ENCODE data around the gene MMP28. TPM values are rescaled to one million over a fixed set of nuclear protein-coding genes. Genes with fewer than 3 reads are reported as not detected.

Gene MMP28, protein sequence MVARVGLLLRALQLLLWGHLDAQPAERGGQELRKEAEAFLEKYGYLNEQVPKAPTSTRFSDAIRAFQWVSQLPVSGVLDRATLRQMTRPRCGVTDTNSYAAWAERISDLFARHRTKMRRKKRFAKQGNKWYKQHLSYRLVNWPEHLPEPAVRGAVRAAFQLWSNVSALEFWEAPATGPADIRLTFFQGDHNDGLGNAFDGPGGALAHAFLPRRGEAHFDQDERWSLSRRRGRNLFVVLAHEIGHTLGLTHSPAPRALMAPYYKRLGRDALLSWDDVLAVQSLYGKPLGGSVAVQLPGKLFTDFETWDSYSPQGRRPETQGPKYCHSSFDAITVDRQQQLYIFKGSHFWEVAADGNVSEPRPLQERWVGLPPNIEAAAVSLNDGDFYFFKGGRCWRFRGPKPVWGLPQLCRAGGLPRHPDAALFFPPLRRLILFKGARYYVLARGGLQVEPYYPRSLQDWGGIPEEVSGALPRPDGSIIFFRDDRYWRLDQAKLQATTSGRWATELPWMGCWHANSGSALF
- total RNA-seq (2012; rRNA removed): 0.18 TPM in 1 of 2 replicates, not detected in the other
- polyA plus RNA-seq (2012; rRNA removed): not detected in 2 replicates
- polyA plus RNA-seq (2012; cell fraction: cytosol; rRNA removed): 0.08 TPM in 1 of 2 replicates, not detected in the other
- not detected in 2 replicates for polyA plus RNA-seq (2012; cell fraction: nucleus; rRNA removed; ENCODE audit: low replicate concordance)
- Bru-seq, nascent RNA: percentile 4 among the genes with signal in this experiment
- BruChase-seq, experiment 1, labeled RNA remaining after a 6-hour chase: percentile 11 among the genes with signal in this experiment
- BruChase-seq, experiment 2, labeled RNA remaining after a 2-hour chase: percentile 3 among the genes with signal in this experiment
- long read RNA-seq: 0 reads

DNA sequence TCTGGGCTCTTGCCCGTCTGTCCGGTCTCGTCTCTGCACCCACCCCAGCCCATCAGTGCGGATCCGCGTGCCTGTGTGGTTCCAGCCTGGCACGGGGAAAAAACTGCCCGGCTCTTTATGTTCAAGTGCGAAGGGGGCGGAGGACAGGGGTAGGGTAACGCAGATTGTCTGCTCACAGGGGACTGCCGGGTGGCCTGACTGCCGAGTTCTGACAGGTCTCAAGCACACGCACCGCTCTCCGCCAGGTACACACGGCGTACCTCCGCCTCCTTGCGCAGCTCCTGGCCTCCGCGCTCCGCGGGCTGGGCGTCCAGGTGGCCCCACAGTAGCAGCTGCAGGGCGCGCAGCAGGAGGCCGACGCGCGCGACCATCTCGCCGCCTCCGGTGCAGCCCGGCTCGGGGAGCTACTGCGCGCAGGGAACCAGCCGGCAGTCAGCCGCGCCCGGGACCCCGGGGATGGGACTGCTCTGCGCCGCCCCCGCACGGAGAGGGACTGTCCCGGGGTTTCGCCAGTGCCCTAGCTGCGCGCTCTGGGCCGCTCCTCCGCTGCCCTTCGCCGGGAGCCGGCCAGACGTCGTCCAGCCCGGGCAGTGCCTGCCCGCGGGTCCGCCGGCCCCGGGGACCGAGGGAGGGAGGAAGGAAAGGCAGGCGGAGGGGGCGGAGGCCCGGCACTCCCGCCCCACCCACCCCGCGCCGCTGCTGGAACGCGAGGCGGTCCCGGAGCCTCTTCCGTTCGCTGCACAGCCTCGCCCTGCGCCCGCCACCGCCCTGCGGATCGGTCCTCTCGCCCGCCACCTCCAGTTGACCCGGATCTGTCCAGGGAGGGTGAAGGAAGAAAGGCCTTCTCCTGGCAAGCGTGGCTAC lies at the start of gene MMP28:
MMP28 (minus strand) TSS at position 635 of the 864 bp plus-strand sequence; CDS start at position 371, 264 bp downstream.
- BruUV-seq (replicated peaks): no TSS peak
- TF ChIP-seq CHD1 (IDR thresholded peaks at IDR 0.05; ENCODE audit: low read depth, low read length) (no peak), MAZ (IDR thresholded peaks at IDR 0.05; ENCODE audit: borderline replicate concordance, low read depth, low read length) (no peak), RCOR1 (IDR thresholded peaks at IDR 0.05; ENCODE audit: insufficient replicate concordance, low read length) (no peak), BHLHE40 (IDR thresholded peaks at IDR 0.05; ENCODE audit: low read depth, low read length) (no peak), NFE2L2 (IDR thresholded peaks at IDR 0.05; ENCODE audit: low read depth, low read length) (no peak), POLR2A (IDR thresholded peaks at IDR 0.05; ENCODE audit: low read depth, low read length) (no peak), SMC3 (IDR thresholded peaks at IDR 0.05; ENCODE audit: low read depth, low read length) (no peak), CEBPB (IDR thresholded peaks at IDR 0.05; ENCODE audit: low read depth, low read length) (no peak)
- TF ChIP-seq, protein P1, sequence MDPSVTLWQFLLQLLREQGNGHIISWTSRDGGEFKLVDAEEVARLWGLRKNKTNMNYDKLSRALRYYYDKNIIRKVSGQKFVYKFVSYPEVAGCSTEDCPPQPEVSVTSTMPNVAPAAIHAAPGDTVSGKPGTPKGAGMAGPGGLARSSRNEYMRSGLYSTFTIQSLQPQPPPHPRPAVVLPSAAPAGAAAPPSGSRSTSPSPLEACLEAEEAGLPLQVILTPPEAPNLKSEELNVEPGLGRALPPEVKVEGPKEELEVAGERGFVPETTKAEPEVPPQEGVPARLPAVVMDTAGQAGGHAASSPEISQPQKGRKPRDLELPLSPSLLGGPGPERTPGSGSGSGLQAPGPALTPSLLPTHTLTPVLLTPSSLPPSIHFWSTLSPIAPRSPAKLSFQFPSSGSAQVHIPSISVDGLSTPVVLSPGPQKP (IDR thresholded peaks at IDR 0.05; ENCODE audit: borderline replicate concordance, low read depth, low read length): no peak
- TF ChIP-seq, protein P2, sequence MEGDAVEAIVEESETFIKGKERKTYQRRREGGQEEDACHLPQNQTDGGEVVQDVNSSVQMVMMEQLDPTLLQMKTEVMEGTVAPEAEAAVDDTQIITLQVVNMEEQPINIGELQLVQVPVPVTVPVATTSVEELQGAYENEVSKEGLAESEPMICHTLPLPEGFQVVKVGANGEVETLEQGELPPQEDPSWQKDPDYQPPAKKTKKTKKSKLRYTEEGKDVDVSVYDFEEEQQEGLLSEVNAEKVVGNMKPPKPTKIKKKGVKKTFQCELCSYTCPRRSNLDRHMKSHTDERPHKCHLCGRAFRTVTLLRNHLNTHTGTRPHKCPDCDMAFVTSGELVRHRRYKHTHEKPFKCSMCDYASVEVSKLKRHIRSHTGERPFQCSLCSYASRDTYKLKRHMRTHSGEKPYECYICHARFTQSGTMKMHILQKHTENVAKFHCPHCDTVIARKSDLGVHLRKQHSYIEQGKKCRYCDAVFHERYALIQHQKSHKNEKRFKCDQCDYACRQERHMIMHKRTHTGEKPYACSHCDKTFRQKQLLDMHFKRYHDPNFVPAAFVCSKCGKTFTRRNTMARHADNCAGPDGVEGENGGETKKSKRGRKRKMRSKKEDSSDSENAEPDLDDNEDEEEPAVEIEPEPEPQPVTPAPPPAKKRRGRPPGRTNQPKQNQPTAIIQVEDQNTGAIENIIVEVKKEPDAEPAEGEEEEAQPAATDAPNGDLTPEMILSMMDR (conservative IDR thresholded peaks at IDR 0.05; ENCODE audit: low read depth, low read length): no peak

More for the DNA sequence above, at the start of gene MMP28:
- Histone ChIP-seq H2AFZ (replicated peaks; ENCODE audit: low read length, poor library complexity) (peak within 1 kb of the TSS; percentile 90), H3K9ac (ENCODE audit: low read depth, low read length) (0 out of 2 replicates have a peak within 1 kb of the TSS, but pooled peaks have one; percentile 22), H2AK9ac (replicated peaks; ENCODE audit: low read depth, low read length, poor library complexity) (no peak within 1 kb of the TSS), H2AK5ac (ENCODE audit: low read depth, low read length) (0 out of 2 replicates have a peak within 1 kb of the TSS, but pooled peaks have one; percentile 16), H4K20me1 (ENCODE audit: insufficient read depth, low read length) (no peaks in the 10 kb centered on the region), H2BK15ac (ENCODE audit: low read depth, low read length) (no peak within 1 kb of the TSS; the same call in 2 of the 3 replicates), H4K8ac (ENCODE audit: low read depth in 2 of 2, low read length in 2 of 2) (no peak within 1 kb of the TSS), H2BK5ac (ENCODE audit: low read depth, low read length, poor library complexity, severe bottlenecking) (no peak within 1 kb of the TSS), H3K4ac (ENCODE audit: low read depth, low read length) (peak within 1 kb of the TSS; percentile 52; the same call in 1 of the 2 replicates), H3K18ac (ENCODE audit: low read depth, low read length) (no peak within 1 kb of the TSS), H2BK120ac (ENCODE audit: low read depth, low read length) (no peak within 1 kb of the TSS), H3K23ac (ENCODE audit: low read depth, low read length) (peak within 1 kb of the TSS; percentile 87; the same call in 1 of the 2 replicates), H3K4me1 (ENCODE audit: control insufficient read depth, insufficient read depth, low read length) (no peaks in the 10 kb centered on the region; the same call in 1 of the 2 replicates), H3K79me1 (ENCODE audit: low read depth in 1 of 2, low read length in 2 of 2) (no peaks in the 10 kb centered on the region), H3K9me3 (ENCODE audit: control insufficient read depth, insufficient read depth, low read length) (no peaks in the 10 kb centered on the region), H3K14ac (replicated peaks; ENCODE audit: low read depth, low read length) (peak within 1 kb of the TSS; percentile 81; the same call in 1 of the 2 replicates), H4K5ac (ENCODE audit: low read depth, low read length) (no peak within 1 kb of the TSS), H4K91ac (ENCODE audit: insufficient read depth, low read depth, low read length) (no peak within 1 kb of the TSS; the same call in 1 of the 2 replicates), H3K27ac (ENCODE audit: insufficient read depth, low read length) (no peak within 1 kb of the TSS), H3K36me3 (ENCODE audit: control insufficient read depth, insufficient read depth, low read length) (no peaks in the 10 kb centered on the region), H3K27me3 (ENCODE audit: control insufficient read depth, insufficient read depth, low read length) (peaks cover 65% of the 10 kb centered on the region), H3K4me3 (ENCODE audit: insufficient read depth, low read depth, low read length) (peak within 1 kb of the TSS; percentile 43), H3K4me2 (ENCODE audit: low read depth, low read length) (peak within 1 kb of the TSS; percentile 94), H3K9me1 (ENCODE audit: insufficient read depth, low read length) (no peaks in the 10 kb centered on the region), H2BK20ac (ENCODE audit: low read depth, low read length) (no peak within 1 kb of the TSS), H3K56ac (ENCODE audit: extremely low read depth, insufficient read depth, low read length) (no peak within 1 kb of the TSS)
- dilution Hi-C loops (cut with HindIII; ENCODE audit: low sequenced_read_pairs, unreplicated experiment): no loop called here
- WGBS, 2 experiments (ENCODE audit: extremely low coverage in 2 of 2, insufficient read length in 1 of 2): 3% methylated on average over 14 of the region's 89 CpGs; no CpG with 5 or more reads in 1 of the 2 experiments
- intact Hi-C loops (cut with micrococcal nuclease): no loop called here
- peak; percentile 81 for ATAC-seq (ENCODE audit: low read depth)
- CTCF ChIA-PET: interaction anchor here (0.7 to 1.3 kb wide), 3 partner anchors 10 to 31 kb away, joined by 3 to 6 read pairs (median 3); no protein-coding TSS in a partner anchor
- POLR2A ChIA-PET (ENCODE audit: unreplicated experiment): no interaction called here
- DNase-seq: no peak
- in situ Hi-C loops (cut with MboI; ENCODE audit: low sequenced_read_pairs): no loop called here

Data from IMR-90 (cell line).